NCI-H82 treated with DMSO at 0.1 percent for 48 hours (cell line): Measurements from ENCODE around the gene CBFA2T3.

Experiments
- DNase-seq: peaks from one replicate; lab custom pipeline; 2025; ENCODE audit not compliant: unreplicated experiment; lab: John Stamatoyannopoulos, UW

Gene CBFA2T3

GRCh38 chr16:88826070-88826840, 150.8 kb downstream of the CBFA2T3 start:
- DNase-seq = no peak

DNA sequence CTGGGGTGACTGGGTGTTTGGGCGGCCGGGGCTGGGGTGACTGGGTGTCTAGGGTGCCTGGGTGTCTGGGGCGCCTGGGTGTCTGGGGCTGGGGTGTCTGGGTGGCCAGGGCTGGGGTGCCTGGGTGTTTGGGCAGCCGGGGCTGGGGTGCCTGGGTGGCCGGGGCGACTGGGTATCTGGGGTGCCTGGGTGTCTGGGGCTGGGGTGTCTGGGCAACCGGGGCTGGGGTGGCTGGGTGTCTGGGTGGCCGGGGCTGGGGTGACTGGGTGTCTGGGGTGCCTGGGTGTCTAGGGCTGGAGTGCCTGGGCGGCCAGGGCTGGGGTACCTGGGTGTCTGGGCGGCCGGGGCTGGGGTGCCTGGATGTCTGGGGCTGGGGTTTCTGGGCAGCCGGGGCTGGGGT, 151.9 kb downstream of the CBFA2T3 start:
- DNase-seq = no peak
